SU-DHL-6 (cell line): Measurements from ENCODE around the gene KCNC3.

Source experiments
- CTCF ChIP-seq: fragments of 200-600 bp; sonication (generic); IDR thresholded peaks from one replicate; pipeline ENCODE4 v1.5.1; 2017; ENCODE audit warnings: antibody characterized with exemption, mild to moderate bottlenecking, low read length, moderate library complexity; ENCODE audit not compliant: insufficient read depth, poor library complexity, severe bottlenecking
- EZH2phosphoT487 ChIP-seq: fragments of 200-600 bp; sonication (generic), shearing (Covaris generic); conservative IDR thresholded peaks from 2 replicates; pipeline ENCODE4 v1.6.1; 2018; ENCODE audit warnings: mild to moderate bottlenecking, antibody characterized with exemption, low read length, moderate library complexity, mixed read lengths

- TF ChIP-seq CTCF, result no peak
- no peak for TF ChIP-seq EZH2phosphoT487
Observed at GRCh38 chr19:50275577-50276368, 53.4 kb downstream of the KCNC3 start.
